ENCODE data around the gene PCCB.

The PCCB gene

DNA sequence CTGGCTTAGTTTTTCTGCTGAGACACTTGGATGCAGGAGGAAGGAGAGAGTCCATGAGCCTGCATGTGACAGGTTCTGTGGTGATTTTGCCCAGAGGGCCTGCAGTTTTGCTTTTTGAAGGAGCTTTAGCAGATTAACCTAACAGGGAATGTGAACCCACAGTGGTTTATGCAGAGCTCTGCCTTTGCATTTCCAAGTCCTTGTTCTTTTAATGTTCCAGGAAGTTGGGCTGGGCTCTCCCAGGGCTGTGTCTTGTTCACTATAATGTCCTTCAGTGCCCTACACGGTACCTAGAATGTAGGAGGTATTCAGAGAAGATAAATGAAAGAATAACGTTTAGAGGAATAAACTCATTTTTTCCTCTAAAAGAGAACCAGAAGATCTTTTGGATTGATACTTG, 50.3 kb downstream of the PCCB start:
- no peak for DNase-seq (ENCODE audit: low read depth)
- TF ChIP-seq, protein P1, sequence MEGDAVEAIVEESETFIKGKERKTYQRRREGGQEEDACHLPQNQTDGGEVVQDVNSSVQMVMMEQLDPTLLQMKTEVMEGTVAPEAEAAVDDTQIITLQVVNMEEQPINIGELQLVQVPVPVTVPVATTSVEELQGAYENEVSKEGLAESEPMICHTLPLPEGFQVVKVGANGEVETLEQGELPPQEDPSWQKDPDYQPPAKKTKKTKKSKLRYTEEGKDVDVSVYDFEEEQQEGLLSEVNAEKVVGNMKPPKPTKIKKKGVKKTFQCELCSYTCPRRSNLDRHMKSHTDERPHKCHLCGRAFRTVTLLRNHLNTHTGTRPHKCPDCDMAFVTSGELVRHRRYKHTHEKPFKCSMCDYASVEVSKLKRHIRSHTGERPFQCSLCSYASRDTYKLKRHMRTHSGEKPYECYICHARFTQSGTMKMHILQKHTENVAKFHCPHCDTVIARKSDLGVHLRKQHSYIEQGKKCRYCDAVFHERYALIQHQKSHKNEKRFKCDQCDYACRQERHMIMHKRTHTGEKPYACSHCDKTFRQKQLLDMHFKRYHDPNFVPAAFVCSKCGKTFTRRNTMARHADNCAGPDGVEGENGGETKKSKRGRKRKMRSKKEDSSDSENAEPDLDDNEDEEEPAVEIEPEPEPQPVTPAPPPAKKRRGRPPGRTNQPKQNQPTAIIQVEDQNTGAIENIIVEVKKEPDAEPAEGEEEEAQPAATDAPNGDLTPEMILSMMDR (IDR thresholded peaks at IDR 0.05; ENCODE audit: insufficient read depth, low read depth, low read length, missing control alignments) = no peak

DNA sequence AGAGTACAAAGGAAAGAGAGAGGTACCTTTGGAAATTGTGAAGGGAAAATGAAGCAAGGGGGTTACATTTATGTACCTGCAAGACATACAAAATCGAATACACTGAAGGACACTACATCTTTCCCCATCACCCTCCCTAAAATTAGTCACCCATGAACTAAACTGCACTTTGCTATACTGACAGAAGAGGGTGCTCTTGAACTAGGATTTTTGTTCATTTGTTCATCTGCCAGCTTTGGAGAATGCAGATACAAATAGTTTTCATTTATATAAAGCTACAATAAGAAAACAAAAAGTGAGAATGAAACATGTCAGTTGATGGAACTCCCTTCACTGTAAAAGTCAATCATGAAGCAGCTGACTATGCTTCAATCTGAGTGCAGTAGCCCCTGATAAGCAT, 55.7 kb downstream of the PCCB start:
- TF ChIP-seq, protein P1 (IDR thresholded peaks at IDR 0.05; ENCODE audit: insufficient read depth, low read depth, low read length, missing control alignments) = peak; percentile 34
- no peak overlapping the region for H3K4me3 ChIP-seq (ENCODE audit: low read depth, low read length)
- peak; percentile 30 for DNase-seq (ENCODE audit: low read depth)

More for the DNA sequence above, 50.3 kb downstream of the PCCB start:
- H3K4me3 ChIP-seq (ENCODE audit: low read depth, low read length) = no peak overlapping the region

DNA sequence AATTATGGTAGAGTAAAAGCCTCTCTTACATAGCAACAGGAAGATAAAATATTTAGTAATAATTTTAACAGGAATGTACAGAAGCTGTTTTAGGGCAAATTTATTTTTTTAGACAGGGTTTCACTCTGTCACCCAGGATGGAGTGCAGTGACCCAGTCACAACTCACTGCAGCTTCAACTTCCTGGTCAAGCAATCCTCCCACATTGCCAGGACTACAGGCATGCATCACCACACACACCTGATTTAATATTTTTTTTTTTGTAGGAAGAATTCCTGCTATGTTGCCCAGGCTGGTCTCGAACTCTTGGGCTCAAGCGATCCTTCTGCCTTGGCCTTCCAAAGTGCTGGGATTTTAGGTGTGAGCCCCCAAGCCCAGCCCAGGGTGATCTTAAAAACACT, 61.1 kb downstream of the PCCB start:
- DNase-seq (ENCODE audit: low read depth) = no peak
- TF ChIP-seq, protein P1 (IDR thresholded peaks at IDR 0.05; ENCODE audit: insufficient read depth, low read depth, low read length, missing control alignments) = no peak
- H3K4me3 ChIP-seq (ENCODE audit: low read depth, low read length) = no peak overlapping the region

- H3K4me3 ChIP-seq (ENCODE audit: low read depth, low read length) = no peak overlapping the region
- TF ChIP-seq, protein P1 (IDR thresholded peaks at IDR 0.05; ENCODE audit: insufficient read depth, low read depth, low read length, missing control alignments) = no peak
- no peak for DNase-seq (ENCODE audit: low read depth)
Measured at GRCh38 chr3:136311968-136312367, 61.8 kb downstream of the PCCB start.

DNA sequence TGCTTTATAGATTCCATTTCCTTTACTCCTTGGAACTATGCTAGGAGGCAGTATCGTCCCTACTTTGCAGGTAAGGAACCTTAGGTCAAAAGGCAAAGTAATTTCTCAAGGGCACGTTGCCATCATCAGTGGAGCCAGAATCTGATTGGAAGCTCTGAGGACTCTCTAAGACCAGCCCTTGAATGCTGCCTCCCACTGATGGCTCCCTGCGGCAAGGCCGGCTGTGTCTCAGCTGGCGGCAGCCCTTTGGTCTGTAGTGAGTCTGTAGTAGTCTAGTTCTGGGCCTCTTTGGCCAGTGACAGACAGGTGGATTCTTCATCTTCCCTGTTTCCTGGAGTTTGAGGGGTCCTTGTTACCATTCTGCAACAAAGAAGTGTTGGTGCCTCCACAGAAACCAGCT, 76.2 kb downstream of the PCCB start:
- H3K4me3 ChIP-seq (ENCODE audit: low read depth, low read length) = no peak overlapping the region
- DNase-seq (ENCODE audit: low read depth) = no peak
- TF ChIP-seq, protein P1 (IDR thresholded peaks at IDR 0.05; ENCODE audit: insufficient read depth, low read depth, low read length, missing control alignments) = no peak

- no peak for DNase-seq (ENCODE audit: low read depth)
- H3K4me3 ChIP-seq (ENCODE audit: low read depth, low read length) = no peak overlapping the region
- TF ChIP-seq, protein P1 (IDR thresholded peaks at IDR 0.05; ENCODE audit: insufficient read depth, low read depth, low read length, missing control alignments) = no peak
Measured at GRCh38 chr3:136327671-136328070, 77.5 kb downstream of the PCCB start.

- no peak overlapping the region for H3K4me3 ChIP-seq (ENCODE audit: low read depth, low read length)
- no peak for DNase-seq (ENCODE audit: low read depth)
- TF ChIP-seq, protein P1 (IDR thresholded peaks at IDR 0.05; ENCODE audit: insufficient read depth, low read depth, low read length, missing control alignments) = no peak
Measured at GRCh38 chr3:136329593-136329992, 79.5 kb downstream of the PCCB start.
